Measurements from ENCODE around the gene POM121L2. TPM values are rescaled to one million over a fixed set of nuclear protein-coding genes. Genes with fewer than 3 reads are reported as not detected.
A peak's percentile ranks its signal among the peaks of the same experiment; 100 is the strongest.

POM121L2 gene
- total RNA-seq, 5 donors from 2014 or later (not counting 1 experiment from before 2014, with no cell fraction given), result not detected

GRCh38 chr6:27290065-27290849 lies 21.8 kb downstream of the POM121L2 start:
- Histone ChIP-seq H3K4me1 (ENCODE audit: control insufficient read depth in 1 of 2, extremely low read depth in 1 of 2, insufficient read depth in 2 of 2, low read length in 2 of 2) (no peaks in the 10 kb centered on the region), H3K27ac (ENCODE audit: low read length) (no peak overlapping the region), H3K27me3 (replicated peaks in 1 of 2; ENCODE audit: control insufficient read depth in 2 of 2, extremely low read depth in 1 of 2, insufficient read depth in 2 of 2, low read length in 1 of 2) (peaks cover 45 to 57% of the 10 kb centered on the region in 2 experiments), H3K4me3 (ENCODE audit: control insufficient read depth in 1 of 2, extremely low read depth in 1 of 2, low read length in 1 of 2) (no peak overlapping the region), H3K36me3 (ENCODE audit: control insufficient read depth in 2 of 2, extremely low read depth in 1 of 2, insufficient read depth in 1 of 2, low read length in 1 of 2) (no peaks in the 10 kb centered on the region), H3K9me3 (peaks cover 4% of the 10 kb centered on the region)
- 8% methylated on average over 12 of the region's 25 CpGs for WGBS (ENCODE audit: insufficient coverage)
- Mint-ChIP-seq H3K27ac (peak overlapping the region in 1 of 2 donors; percentile 72), H3K4me3 (peak overlapping the region in 1 of 3 donors; percentile 21), H3K9me3 (peaks cover 9 to 30% (median 17%) of the 10 kb centered on the region in 3 donors), H3K36me3 (peaks cover 12% of the 10 kb centered on the region), H3K4me1 (peaks cover 0 to 6% (median 3%) of the 10 kb centered on the region in 3 donors), H3K27me3 (peaks cover 82 to 92% of the 10 kb centered on the region in 2 donors)
- CTCF ChIA-PET, result no interaction called here
- ATAC-seq (replicated peaks in 1 of 4), result no peak
- DNase-seq, result no peak
- POLR2A ChIA-PET, result interaction anchor here in 1 of 2 donors (0.7 kb wide), 1 partner anchor 133 kb away, joined by 3 read pairs; no protein-coding TSS in a partner anchor

- ChIA-PET POLR2A (no interaction called here), CTCF (interaction anchor here in 1 of 2 donors (0.6 kb wide), 1 partner anchor 382 kb away, joined by 3 read pairs; no protein-coding TSS in a partner anchor)
- H3K9me3 ChIP-seq, result peaks cover 4% of the 10 kb centered on the region
- DNase-seq (no peak), ATAC-seq (replicated peaks in 1 of 4) (no peak)
- H3K9me3 Mint-ChIP-seq, result peaks cover 9 to 44% (median 25%) of the 10 kb centered on the region in 3 donors
- H3K36me3 Mint-ChIP-seq, result peaks cover 14% of the 10 kb centered on the region
- peaks cover 81 to 93% of the 10 kb centered on the region in 2 donors for H3K27me3 Mint-ChIP-seq
- H3K4me3 ChIP-seq (ENCODE audit: control insufficient read depth in 1 of 2, extremely low read depth in 1 of 2, low read length in 1 of 2), result no peak overlapping the region
- H3K27ac Mint-ChIP-seq, result peak overlapping the region in 1 of 2 donors; percentile 37
- 7% methylated on average over 19 of the region's 33 CpGs for WGBS (ENCODE audit: insufficient coverage)
- H3K27me3 ChIP-seq (replicated peaks in 1 of 2; ENCODE audit: control insufficient read depth in 2 of 2, extremely low read depth in 1 of 2, insufficient read depth in 2 of 2, low read length in 1 of 2), result peaks cover 48 to 58% of the 10 kb centered on the region in 2 experiments
- peaks cover 0 to 6% (median 3%) of the 10 kb centered on the region in 3 donors for H3K4me1 Mint-ChIP-seq
- H3K4me3 Mint-ChIP-seq, result peak overlapping the region in 1 of 3 donors; percentile 1
- H3K36me3 ChIP-seq (ENCODE audit: control insufficient read depth in 2 of 2, extremely low read depth in 1 of 2, insufficient read depth in 1 of 2, low read length in 1 of 2), result no peaks in the 10 kb centered on the region
- H3K27ac ChIP-seq (ENCODE audit: low read length), result no peak overlapping the region
- H3K4me1 ChIP-seq (ENCODE audit: control insufficient read depth in 1 of 2, extremely low read depth in 1 of 2, insufficient read depth in 2 of 2, low read length in 2 of 2), result no peaks in the 10 kb centered on the region
Measured at GRCh38 chr6:27288136-27289044, 23.7 kb downstream of the POM121L2 start.

GRCh38 chr6:27287751-27288135 lies 24.3 kb downstream of the POM121L2 start:
- Histone ChIP-seq H3K27me3 (replicated peaks in 1 of 2; ENCODE audit: control insufficient read depth in 2 of 2, extremely low read depth in 1 of 2, insufficient read depth in 2 of 2, low read length in 1 of 2) (peaks cover 52 to 62% of the 10 kb centered on the region in 2 experiments), H3K9me3 (peaks cover 2% of the 10 kb centered on the region), H3K36me3 (ENCODE audit: control insufficient read depth in 2 of 2, extremely low read depth in 1 of 2, insufficient read depth in 1 of 2, low read length in 1 of 2) (no peaks in the 10 kb centered on the region), H3K4me1 (ENCODE audit: control insufficient read depth in 1 of 2, extremely low read depth in 1 of 2, insufficient read depth in 2 of 2, low read length in 2 of 2) (no peaks in the 10 kb centered on the region), H3K4me3 (ENCODE audit: control insufficient read depth in 1 of 2, extremely low read depth in 1 of 2, low read length in 1 of 2) (no peak overlapping the region), H3K27ac (ENCODE audit: low read length) (no peak overlapping the region)
- 13% methylated on average over 2 of the region's 8 CpGs for WGBS (ENCODE audit: insufficient coverage)
- ATAC-seq (replicated peaks in 1 of 4) (no peak), DNase-seq (no peak)
- CTCF ChIA-PET, result interaction anchor here (0.5 to 0.6 kb wide), 2 partner anchors 9 to 21 kb away, joined by 3 to 6 read pairs; no protein-coding TSS in a partner anchor
- no peak overlapping the region for H3K27ac Mint-ChIP-seq
- H3K4me1 Mint-ChIP-seq, result peaks cover 0 to 6% (median 3%) of the 10 kb centered on the region in 3 donors
- no peak overlapping the region for H3K4me3 Mint-ChIP-seq
- H3K27me3 Mint-ChIP-seq, result peaks cover 86 to 95% of the 10 kb centered on the region in 2 donors
- H3K36me3 Mint-ChIP-seq, result peaks cover 16% of the 10 kb centered on the region
- POLR2A ChIA-PET, result no interaction called here
- H3K9me3 Mint-ChIP-seq, result peaks cover 9 to 49% (median 31%) of the 10 kb centered on the region in 3 donors

GRCh38 chr6:27286141-27286540 lies 25.9 kb downstream of the POM121L2 start:
- CTCF ChIA-PET, result interaction anchor here in 1 of 2 donors (0.9 kb wide), 1 partner anchor 64 kb away, joined by 3 read pairs; no protein-coding TSS in a partner anchor
- H3K27me3 Mint-ChIP-seq, result peaks cover 85 to 95% of the 10 kb centered on the region in 2 donors
- H3K4me1 Mint-ChIP-seq, result peaks cover 0 to 6% (median 3%) of the 10 kb centered on the region in 3 donors

GRCh38 chr6:27283279-27283678 lies 28.8 kb downstream of the POM121L2 start:
- Mint-ChIP-seq H3K27ac (peak overlapping the region; percentile 55 to 77), H3K27me3 (peaks cover 78 to 89% of the 10 kb centered on the region in 2 donors), H3K4me1 (peaks cover 2 to 7% (median 5%) of the 10 kb centered on the region in 3 donors), H3K4me3 (peak overlapping the region in 1 of 3 donors; percentile 21), H3K36me3 (peaks cover 10% of the 10 kb centered on the region), H3K9me3 (peaks cover 4 to 35% (median 21%) of the 10 kb centered on the region in 3 donors)
- H3K4me3 ChIP-seq (ENCODE audit: control insufficient read depth in 1 of 2, extremely low read depth in 1 of 2, low read length in 1 of 2), result no peak overlapping the region
- DNase-seq (no peak), ATAC-seq (replicated peaks in 1 of 4) (no peak)
- peaks cover 51 to 65% of the 10 kb centered on the region in 2 experiments for H3K27me3 ChIP-seq (replicated peaks in 1 of 2; ENCODE audit: control insufficient read depth in 2 of 2, extremely low read depth in 1 of 2, insufficient read depth in 2 of 2, low read length in 1 of 2)
- H3K36me3 ChIP-seq (ENCODE audit: control insufficient read depth in 2 of 2, extremely low read depth in 1 of 2, insufficient read depth in 1 of 2, low read length in 1 of 2), result no peaks in the 10 kb centered on the region
- peaks cover 0 to 9% of the 10 kb centered on the region in 2 experiments for H3K4me1 ChIP-seq (ENCODE audit: control insufficient read depth in 1 of 2, extremely low read depth in 1 of 2, insufficient read depth in 2 of 2, low read length in 2 of 2)
- no peak overlapping the region for H3K27ac ChIP-seq (ENCODE audit: low read length)
- H3K9me3 ChIP-seq, result no peaks in the 10 kb centered on the region
- POLR2A ChIA-PET, result no interaction called here
- WGBS (ENCODE audit: insufficient coverage), result 17% methylated on average over 12 of the region's 16 CpGs
- CTCF ChIA-PET, result no interaction called here

More at GRCh38 chr6:27286141-27286540, 25.9 kb downstream of the POM121L2 start:
- Histone ChIP-seq H3K9me3 (peaks cover 2% of the 10 kb centered on the region), H3K27ac (ENCODE audit: low read length) (no peak overlapping the region), H3K4me3 (ENCODE audit: control insufficient read depth in 1 of 2, extremely low read depth in 1 of 2, low read length in 1 of 2) (no peak overlapping the region), H3K36me3 (ENCODE audit: control insufficient read depth in 2 of 2, extremely low read depth in 1 of 2, insufficient read depth in 1 of 2, low read length in 1 of 2) (no peaks in the 10 kb centered on the region), H3K4me1 (ENCODE audit: control insufficient read depth in 1 of 2, extremely low read depth in 1 of 2, insufficient read depth in 2 of 2, low read length in 2 of 2) (no peaks in the 10 kb centered on the region), H3K27me3 (replicated peaks in 1 of 2; ENCODE audit: control insufficient read depth in 2 of 2, extremely low read depth in 1 of 2, insufficient read depth in 2 of 2, low read length in 1 of 2) (peaks cover 52 to 56% of the 10 kb centered on the region in 2 experiments)
- no peak overlapping the region for H3K4me3 Mint-ChIP-seq
- POLR2A ChIA-PET, result no interaction called here
- ATAC-seq (replicated peaks in 1 of 4), result no peak
- peaks cover 6 to 48% (median 28%) of the 10 kb centered on the region in 3 donors for H3K9me3 Mint-ChIP-seq
- H3K27ac Mint-ChIP-seq, result peak overlapping the region in 1 of 2 donors; percentile 48
- 80% methylated on average over 2 of the region's 2 CpGs for WGBS (ENCODE audit: insufficient coverage)
- DNase-seq, result no peak
- peaks cover 18% of the 10 kb centered on the region for H3K36me3 Mint-ChIP-seq

GRCh38 chr6:27281569-27281968 lies 30.5 kb downstream of the POM121L2 start:
- no peak overlapping the region for H3K4me3 ChIP-seq (ENCODE audit: control insufficient read depth in 1 of 2, extremely low read depth in 1 of 2, low read length in 1 of 2)
- H3K9me3 Mint-ChIP-seq, result peaks cover 7 to 40% (median 21%) of the 10 kb centered on the region in 3 donors
- H3K36me3 ChIP-seq (ENCODE audit: control insufficient read depth in 2 of 2, extremely low read depth in 1 of 2, insufficient read depth in 1 of 2, low read length in 1 of 2), result no peaks in the 10 kb centered on the region
- H3K27ac Mint-ChIP-seq, result no peak overlapping the region
- H3K9me3 ChIP-seq, result no peaks in the 10 kb centered on the region
- ChIA-PET POLR2A (no interaction called here), CTCF (interaction anchor here in 1 of 2 donors (0.6 kb wide), 1 partner anchor 14 kb away, joined by 3 read pairs; no protein-coding TSS in a partner anchor)
- DNase-seq, result no peak
- no peak overlapping the region for H3K27ac ChIP-seq (ENCODE audit: low read length)
- no peak overlapping the region for H3K4me3 Mint-ChIP-seq
- H3K36me3 Mint-ChIP-seq, result peaks cover 10% of the 10 kb centered on the region
- H3K27me3 ChIP-seq (replicated peaks in 1 of 2; ENCODE audit: control insufficient read depth in 2 of 2, extremely low read depth in 1 of 2, insufficient read depth in 2 of 2, low read length in 1 of 2), result peaks cover 52 to 67% of the 10 kb centered on the region in 2 experiments
- H3K4me1 Mint-ChIP-seq, result peaks cover 0 to 7% (median 5%) of the 10 kb centered on the region in 3 donors
- ATAC-seq (replicated peaks in 1 of 4), result no peak
- WGBS (ENCODE audit: insufficient coverage), result no CpG with 5 or more reads among the region's 1 CpG
- H3K27me3 Mint-ChIP-seq, result peaks cover 80 to 88% of the 10 kb centered on the region in 2 donors
- peaks cover 0 to 9% of the 10 kb centered on the region in 2 experiments for H3K4me1 ChIP-seq (ENCODE audit: control insufficient read depth in 1 of 2, extremely low read depth in 1 of 2, insufficient read depth in 2 of 2, low read length in 2 of 2)

Measured in T-cell (primary cell).